Pancreas (tissue), 10 donors: ENCODE data around the gene SAMHD1. TPM values are rescaled to one million over a fixed set of nuclear protein-coding genes. Genes with fewer than 3 reads are reported as not detected.

Experiments used
- ATAC-seq, 4 donors: fragments of 200-7000 bp; cut with Tn5 transposase; one replicate each; pipeline versions ENCODE4 v1.8.0 to v1.9.1; 2020; ENCODE audit warnings: mild to moderate bottlenecking in 4 of 4, moderate library complexity in 4 of 4
- DNase-seq, 6 donors: peaks; one replicate each; pipeline ENCODE4 v3.0.0-alpha.2; 2020
- FAIRE-seq: peaks from 2 replicates; lab custom pipeline; 2012; peaks lifted over from hg19 to GRCh38; lab: Jason Lieb, UNC
- H3K27ac ChIP-seq, 4 donors: fragments of 200-600 bp; sonication (generic); 1 replicate in 3 of 4; 2 replicates in 1 of 4; pipeline versions ENCODE4 v1.5.0 to v1.8.0; 2020
- H3K27me3 ChIP-seq, 4 donors: fragments of 200-600 bp; one replicate each; pipeline ENCODE4 v1.8.0; 2021
- H3K36me3 ChIP-seq, 3 donors: fragments of 200-600 bp; sonication (generic) in 1 of 3; one replicate each; pipeline versions ENCODE4 v1.5.0 to v1.8.0; 2020 to 2021
- H3K4me1 ChIP-seq, 3 donors: fragments of 200-600 bp; one replicate each; pipeline ENCODE4 v1.8.0; 2021
- H3K4me3 ChIP-seq, 4 donors: fragments of 200-600 bp; sonication (generic) in 2 of 4; one replicate each; pipeline versions ENCODE4 v1.5.0 to v1.8.0; 2020 to 2021
- H3K9me3 ChIP-seq, 4 donors: fragments of 200-600 bp; one replicate each; pipeline ENCODE4 v1.8.0; 2021
- WGBS, 2 donors: extraction: QIAGEN DNeasy Blood & Tissue Kit; methylation state at CpG; one replicate each; pipeline ENCODE4 v1.1.7; 2013; 5-methylcytosine and 5-hydroxymethylcytosine counted together
- intact Hi-C, 3 donors: fragments of 100-400 bp; cut with DNase I; formaldehyde crosslinking; loops; one replicate each; pipeline versions ENCODE4 v1.11.1 to v1.14.2; 2022
- polyA plus RNA-seq, 2 donors: library from polyadenylated mRNA; stranded (reverse); fragments of 200-250 nt; gene quantifications; one replicate each; pipeline ENCODE4 v1.2.3, GENCODE V29; 2013
- total RNA-seq, 6 donors: library from RNA; stranded (reverse); fragmentation: NEBNext Ultra II Directional in 4 of 6; extraction: Animal tissue kit (Norgen Biotek cat#: 25700) in 4 of 6; gene quantifications; one replicate each; pipeline versions ENCODE4 v1.2.1 to v1.2.4, GENCODE V29; 2021 to 2023
- TF ChIP-seq, protein P1 (sequence below), 4 donors: fragments of 200-600 bp; sonication (generic) in 3 of 4; IDR thresholded peaks; one replicate each; pipeline versions ENCODE4 v1.5.0 to v1.8.0; 2021; ENCODE audit warnings: antibody characterized with exemption in 4 of 4
- donor health status: healthy with polysubstance abuse.
- donor health status: DM: no; HTN: no; CAD: no; lungs with moderate emphysema.
- donor health status: DM: no; HTN: no; CAD: no.
- donor health status: control.
- donor health status: control.
- donor health status: Bipolar disorder and iron deficiency.
- donor health status: DM: yes; HTN: yes; CAD: no.
- donor health status: DM: no; HTN: no; CAD: no.
- donor health status: DM: no; HTN: no; CAD: no.
- donor health status: DM: yes; HTN: yes; CAD: no.

The SAMHD1 gene
- total and polyA plus RNA-seq, 8 donors: 23.3 to 90.7 (median 49.0) TPM

DNA sequence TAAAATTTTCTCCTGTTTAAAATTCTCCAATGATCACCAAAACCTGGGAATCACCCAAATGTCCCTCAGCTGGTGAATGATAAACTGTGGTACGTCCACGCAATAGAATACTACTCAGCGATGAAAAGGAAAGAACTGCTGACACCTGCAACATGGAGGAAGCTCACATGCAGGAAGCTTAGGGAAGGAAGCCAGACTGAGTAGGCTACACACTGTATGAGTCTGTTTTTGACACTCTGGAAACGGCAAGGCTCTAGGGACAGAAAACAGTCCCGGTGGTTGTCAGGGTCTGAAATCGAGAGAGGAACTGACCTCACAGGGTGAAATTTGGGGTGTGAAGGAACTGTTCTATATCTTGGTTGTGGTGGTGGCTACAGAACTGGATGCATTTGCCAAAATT is 100.7 kb downstream of the SAMHD1 start:
- Histone ChIP-seq H3K27ac (no peak overlapping the region), H3K27me3 (no peaks in the 10 kb centered on the region), H3K36me3 (no peaks in the 10 kb centered on the region), H3K4me1 (no peaks in the 10 kb centered on the region), H3K4me3 (no peak overlapping the region), H3K9me3 (no peaks in the 10 kb centered on the region)
- 96% methylated on average over 6 of the region's 6 CpGs for WGBS, 2 donors
- intact Hi-C loops: no loop called here
- DNase-seq (no peak), FAIRE-seq (no peak), ATAC-seq (no peak)
- TF ChIP-seq, protein P1, sequence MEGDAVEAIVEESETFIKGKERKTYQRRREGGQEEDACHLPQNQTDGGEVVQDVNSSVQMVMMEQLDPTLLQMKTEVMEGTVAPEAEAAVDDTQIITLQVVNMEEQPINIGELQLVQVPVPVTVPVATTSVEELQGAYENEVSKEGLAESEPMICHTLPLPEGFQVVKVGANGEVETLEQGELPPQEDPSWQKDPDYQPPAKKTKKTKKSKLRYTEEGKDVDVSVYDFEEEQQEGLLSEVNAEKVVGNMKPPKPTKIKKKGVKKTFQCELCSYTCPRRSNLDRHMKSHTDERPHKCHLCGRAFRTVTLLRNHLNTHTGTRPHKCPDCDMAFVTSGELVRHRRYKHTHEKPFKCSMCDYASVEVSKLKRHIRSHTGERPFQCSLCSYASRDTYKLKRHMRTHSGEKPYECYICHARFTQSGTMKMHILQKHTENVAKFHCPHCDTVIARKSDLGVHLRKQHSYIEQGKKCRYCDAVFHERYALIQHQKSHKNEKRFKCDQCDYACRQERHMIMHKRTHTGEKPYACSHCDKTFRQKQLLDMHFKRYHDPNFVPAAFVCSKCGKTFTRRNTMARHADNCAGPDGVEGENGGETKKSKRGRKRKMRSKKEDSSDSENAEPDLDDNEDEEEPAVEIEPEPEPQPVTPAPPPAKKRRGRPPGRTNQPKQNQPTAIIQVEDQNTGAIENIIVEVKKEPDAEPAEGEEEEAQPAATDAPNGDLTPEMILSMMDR (IDR thresholded peaks at IDR 0.05): no peak

DNA sequence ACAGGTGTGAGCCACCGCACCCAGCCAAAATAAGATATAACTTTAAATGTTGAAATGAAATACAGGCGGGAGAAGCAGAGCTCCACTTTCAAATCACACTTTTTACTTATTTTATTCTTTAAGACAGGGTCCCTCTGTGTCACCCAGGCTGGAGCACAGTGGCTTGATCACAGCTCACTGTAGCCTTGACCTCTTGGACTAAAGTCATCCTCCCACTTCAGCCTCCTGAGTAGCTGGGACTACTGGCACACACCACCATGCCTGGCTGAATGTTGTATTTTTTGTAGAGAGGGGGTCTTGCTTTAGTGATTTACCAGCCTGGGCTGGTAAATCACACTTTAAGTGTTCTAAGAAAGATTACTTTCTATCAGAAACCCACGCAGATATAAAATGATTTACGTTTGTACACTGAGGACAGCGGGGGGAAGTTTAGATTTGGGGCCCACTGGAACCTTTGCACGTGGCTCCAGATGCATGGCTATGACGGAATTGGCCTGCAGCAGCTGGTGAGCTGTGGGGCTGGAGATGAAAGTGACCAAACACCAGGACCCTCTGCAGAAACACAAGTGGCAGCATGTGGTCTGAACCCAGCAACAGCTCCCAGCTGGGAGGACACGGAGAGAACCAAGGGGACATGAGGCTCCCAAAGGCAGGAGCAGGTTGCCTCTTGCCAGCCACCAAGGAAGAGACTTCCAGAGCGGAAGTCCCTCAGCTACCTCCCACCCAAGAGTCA is 102.0 kb downstream of the SAMHD1 start:
- intact Hi-C loops: no loop called here
- Histone ChIP-seq H3K36me3 (no peaks in the 10 kb centered on the region), H3K27ac (no peak overlapping the region), H3K4me1 (no peaks in the 10 kb centered on the region), H3K4me3 (no peak overlapping the region), H3K9me3 (no peaks in the 10 kb centered on the region), H3K27me3 (no peaks in the 10 kb centered on the region)
- DNase-seq (no peak), FAIRE-seq (no peak), ATAC-seq (no peak)
- 90 to 96% methylated on average over 9 of the region's 9 CpGs for WGBS, 2 donors
- TF ChIP-seq, protein P1 (IDR thresholded peaks at IDR 0.05): no peak

DNA sequence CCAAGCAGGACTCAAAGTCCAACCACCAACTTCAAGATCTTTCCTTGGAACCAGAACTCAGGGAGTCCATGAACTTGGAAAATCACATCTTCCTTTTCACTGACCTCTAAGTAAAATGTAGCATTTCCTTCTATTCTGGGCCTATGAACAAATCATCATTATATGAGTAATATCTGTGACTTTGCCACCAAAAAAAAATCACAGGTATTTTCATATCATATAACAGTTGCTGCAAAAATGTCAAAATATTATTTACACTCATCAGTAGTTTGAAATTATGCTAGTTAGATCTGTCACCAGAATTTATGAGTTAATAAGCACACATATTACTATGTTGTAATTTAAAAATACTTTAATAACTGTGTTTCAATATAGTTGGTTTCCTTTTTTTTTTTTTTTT is 102.8 kb downstream of the SAMHD1 start:
- FAIRE-seq: no peak
- no peak for ATAC-seq
- H3K4me1 ChIP-seq: no peaks in the 10 kb centered on the region

DNA sequence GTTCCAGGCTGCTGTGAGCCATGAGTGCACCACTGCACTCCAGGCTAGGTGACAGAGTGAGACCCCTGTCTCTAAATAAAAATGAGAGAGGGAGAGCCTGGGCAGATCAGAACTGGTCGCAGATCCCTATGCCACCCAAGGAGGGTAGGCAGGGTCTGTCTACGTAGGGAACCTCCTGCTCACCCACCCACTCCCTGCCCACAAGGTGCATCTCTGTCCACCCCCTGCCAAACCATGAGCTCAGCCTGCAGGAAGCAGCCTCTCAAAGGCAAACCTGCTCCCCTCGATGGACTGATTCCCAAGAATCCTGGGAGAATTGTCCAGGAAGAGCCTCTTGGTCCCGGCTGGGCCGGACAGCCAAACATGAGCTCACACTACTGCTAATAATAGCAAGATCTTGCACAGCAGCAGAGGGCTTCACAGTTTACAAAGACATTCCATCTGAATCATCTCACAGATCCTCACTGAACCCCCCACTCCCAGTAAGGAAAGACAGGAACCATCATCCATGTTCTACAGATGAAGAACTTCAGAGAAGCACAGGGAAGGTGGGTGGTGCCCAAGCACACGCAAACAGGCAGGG is 103.3 kb downstream of the SAMHD1 start:
- ATAC-seq (peak in 3 of 4 donors; percentile 22 to 41 (median 40)), DNase-seq (no peak), FAIRE-seq (no peak)
- TF ChIP-seq, protein P1 (IDR thresholded peaks at IDR 0.05): no peak
- Histone ChIP-seq H3K36me3 (no peaks in the 10 kb centered on the region), H3K27me3 (no peaks in the 10 kb centered on the region), H3K9me3 (no peaks in the 10 kb centered on the region), H3K27ac (peak overlapping the region in 2 of 4 donors; percentile 39 to 44), H3K4me3 (no peak overlapping the region), H3K4me1 (no peaks in the 10 kb centered on the region)
- intact Hi-C loops: no loop called here
- 77 to 78% methylated on average over 6 of the region's 6 CpGs for WGBS, 2 donors

More for the DNA sequence above, 102.8 kb downstream of the SAMHD1 start:
- no peak for DNase-seq
- H3K9me3 ChIP-seq: no peaks in the 10 kb centered on the region
- H3K27ac ChIP-seq: peak overlapping the region in 1 of 4 donors; percentile 39
- intact Hi-C loops: no loop called here
- H3K27me3 ChIP-seq: no peaks in the 10 kb centered on the region
- TF ChIP-seq, protein P1 (IDR thresholded peaks at IDR 0.05): no peak
- H3K4me3 ChIP-seq: no peak overlapping the region
- H3K36me3 ChIP-seq: no peaks in the 10 kb centered on the region

DNA sequence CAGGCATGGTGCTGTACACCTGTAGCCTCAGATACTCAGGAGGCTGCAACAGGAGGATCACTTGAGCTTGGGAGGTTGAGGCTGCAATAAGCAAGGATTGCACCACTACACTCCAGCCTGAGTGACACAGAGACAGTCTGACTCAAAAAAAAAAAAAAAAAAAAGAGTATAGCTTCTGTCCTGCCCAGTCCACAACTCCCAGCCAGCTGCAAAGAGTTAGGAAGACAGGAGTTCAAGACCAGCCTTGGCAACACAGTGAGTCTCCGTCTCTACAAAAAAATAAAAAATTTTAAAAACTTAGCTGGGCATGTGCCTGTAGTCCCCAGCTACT is 103.8 kb downstream of the SAMHD1 start:
- FAIRE-seq (no peak), ATAC-seq (no peak), DNase-seq (no peak)
- Histone ChIP-seq H3K27me3 (no peaks in the 10 kb centered on the region), H3K9me3 (no peaks in the 10 kb centered on the region), H3K27ac (peak overlapping the region in 2 of 4 donors; percentile 39 to 44), H3K36me3 (no peaks in the 10 kb centered on the region), H3K4me1 (no peaks in the 10 kb centered on the region), H3K4me3 (no peak overlapping the region)
- WGBS, 2 donors: 76 to 86% methylated on average over 1 of the region's 1 CpG
- intact Hi-C loops: no loop called here
- TF ChIP-seq, protein P1 (IDR thresholded peaks at IDR 0.05): no peak
